ENCODE measurements around the gene TMEM25. TPM values are rescaled to one million over a fixed set of nuclear protein-coding genes. Genes with fewer than 3 reads are reported as not detected.

TMEM25 gene
- total and polyA plus RNA-seq, 2 donors (not counting 3 experiments of a cell fraction or from before 2014, with no cell fraction given), result 18.9 to 34.6 TPM

- Histone ChIP-seq H3K4me2 (ENCODE audit: insufficient read depth, low read length) (no peak overlapping the region), H3K27ac (ENCODE audit: insufficient read depth, low read depth, low read length) (no peak overlapping the region), H3K9ac (replicated peaks; ENCODE audit: extremely low read depth, insufficient read depth, low read length) (no peak overlapping the region), H3K9me1 (replicated peaks; ENCODE audit: control insufficient read depth, extremely low read depth, insufficient read depth, low read length) (no peaks in the 10 kb centered on the region), H4K20me1 (replicated peaks; ENCODE audit: control insufficient read depth, extremely low read depth, insufficient read depth, low read length) (no peaks in the 10 kb centered on the region), H2AFZ (ENCODE audit: low read depth, low read length) (no peak overlapping the region), H3K79me2 (ENCODE audit: control insufficient read depth, insufficient read depth, low read length) (no peaks in the 10 kb centered on the region), H3K36me3 (ENCODE audit: control insufficient read depth in 2 of 2, extremely low read depth in 1 of 2, insufficient read depth in 2 of 2, low read length in 2 of 2) (peaks cover 26 to 32% of the 10 kb centered on the region in 2 experiments), H3K4me3 (replicated peaks in 1 of 3; ENCODE audit: insufficient read depth in 1 of 3, low read depth in 1 of 3, low read length in 3 of 3) (no peak overlapping the region), H3K9me3 (replicated peaks; ENCODE audit: control insufficient read depth, insufficient read depth, low read length) (no peaks in the 10 kb centered on the region), H3K4me1 (ENCODE audit: control insufficient read depth, extremely low read depth, insufficient read depth, low read length) (no peaks in the 10 kb centered on the region), H3K27me3 (ENCODE audit: control insufficient read depth in 2 of 2, insufficient read depth in 2 of 2, low read length in 2 of 2) (no peaks in the 10 kb centered on the region)
- POLR2A ChIA-PET, result no interaction called here
- dilution Hi-C loops (cut with MboI; ENCODE audit: extremely low pct_ligation_motif_present, low sequenced_read_pairs), result no loop called here
- intact Hi-C loops (cut with micrococcal nuclease), result loop anchor here (10.0 kb wide), 1 partner anchor 53 kb away; the partner anchor contains the start of gene IFT46
- BruUV-seq (replicated peaks), result no TSS peak
- FAIRE-seq (no peak), DNase-seq (ENCODE audit: low read depth, low spot score) (no peak)
- TF ChIP-seq MAX (IDR thresholded peaks at IDR 0.05; ENCODE audit: insufficient read depth, insufficient read length), result no peak
- TF ChIP-seq POLR2AphosphoS5 (IDR thresholded peaks at IDR 0.05; ENCODE audit: insufficient read depth, low read depth, low read length), result no peak
- TF ChIP-seq MYC (IDR thresholded peaks at IDR 0.05; ENCODE audit: low read depth, low read length), result no peak
- TF ChIP-seq JUN (IDR thresholded peaks at IDR 0.05; ENCODE audit: borderline replicate concordance, insufficient read depth, insufficient read length, low read depth), result no peak
- no peak for TF ChIP-seq GATA2 (IDR thresholded peaks at IDR 0.05; ENCODE audit: insufficient read depth, insufficient read length, low read depth, low read length)
- no peak for TF ChIP-seq FOS (IDR thresholded peaks at IDR 0.05; ENCODE audit: borderline replicate concordance, insufficient read depth, low read length)
- TF ChIP-seq CTCF (IDR thresholded peaks at IDR 0.05; ENCODE audit: extremely low read depth in 1 of 2, insufficient read depth in 1 of 2, low read depth in 1 of 2, low read length in 2 of 2), result no peak
- TF ChIP-seq EZH2 (IDR thresholded peaks at IDR 0.05; ENCODE audit: borderline replicate concordance, low read depth, low read length, severe bottlenecking), result no peak
- no peak for TF ChIP-seq POLR2A (IDR thresholded peaks at IDR 0.05; ENCODE audit: low read depth, low read length)
- CTCF ChIA-PET, result no interaction called here
These were observed 19.4 kb upstream of the TMEM25 start for GRCh38 chr11:118511601-118512000.

Measured in endothelial cell of umbilical vein (primary cell).